Esophagus muscularis mucosa (tissue), 4 donors: ENCODE results near the gene PPFIBP1. TPM values are rescaled to one million over a fixed set of nuclear protein-coding genes. Genes with fewer than 3 reads are reported as not detected.

Source experiments
- DNase-seq: peaks from one replicate; pipeline ENCODE4 v3.0.0-alpha.2; 2017; ENCODE audit errors: extremely low spot score
- H3K27ac ChIP-seq, 4 donors: fragments of 200-600 bp; sonication (generic); replicated peaks in 1 of 4; 1 replicate in 3 of 4; 2 replicates in 1 of 4; pipeline ENCODE4 v1.5.1; 2016 to 2019; ENCODE audit warnings: mild to moderate bottlenecking in 1 of 4
- H3K27me3 ChIP-seq, 4 donors: fragments of 200-600 bp; sonication (generic); one replicate each; pipeline versions ENCODE4 v1.5.1 to v1.6.0; 2016 to 2019
- H3K36me3 ChIP-seq, 4 donors: fragments of 200-600 bp; sonication (generic); one replicate each; pipeline ENCODE4 v1.5.1; 2016 to 2019
- H3K4me1 ChIP-seq, 4 donors: fragments of 200-600 bp; sonication (generic); one replicate each; pipeline ENCODE4 v1.5.1; 2016 to 2019
- H3K4me3 ChIP-seq, 4 donors: fragments of 200-600 bp; sonication (generic); 1 replicate in 2 of 4; 2 replicates in 2 of 4; pipeline ENCODE4 v1.5.1; 2016 to 2019; ENCODE audit warnings: mild to moderate bottlenecking in 4 of 4, moderate library complexity in 1 of 4
- H3K9me3 ChIP-seq, 4 donors: fragments of 200-600 bp; sonication (generic); 1 replicate in 3 of 4; 2 replicates in 1 of 4; pipeline ENCODE4 v1.5.1; 2016 to 2019
- EP300 ChIP-seq: sonication (generic); formaldehyde crosslinking; IDR thresholded peaks from one replicate; pipeline ENCODE4 v1.6.1; 2017; ENCODE audit warnings: antibody characterized with exemption
- POLR2A ChIP-seq: fragments of 450-650 bp; IDR thresholded peaks from one replicate; pipeline ENCODE4 v1.6.1; 2017; ENCODE audit warnings: antibody characterized with exemption, moderate library complexity, mild to moderate bottlenecking, low read depth
- POLR2AphosphoS5 ChIP-seq, 2 donors: sonication (generic); formaldehyde crosslinking; IDR thresholded peaks; one replicate each; pipeline ENCODE4 v1.6.1; 2017; ENCODE audit warnings: antibody characterized with exemption in 2 of 2
- WGBS: methylation state at CpG from one replicate; pipeline ENCODE4 v1.1.5; 2018; 5-methylcytosine and 5-hydroxymethylcytosine counted together
- intact Hi-C: fragments of 100-400 bp; cut with DNase I; formaldehyde crosslinking; loops from one replicate; pipeline ENCODE4 v1.15.1; 2023
- total RNA-seq, 4 donors: library from RNA; depleted of rRNA; stranded (reverse); fragments of >200 nt; gene quantifications; one replicate each; pipeline versions ENCODE4 v1.1.0 to v1.2.1, GENCODE V29; 2016
- TF ChIP-seq, protein P1 (sequence below), 3 experiments: fragments of 200-600 bp in 2 of 3; fragments of 450-650 bp in 1 of 3; sonication (generic) in 2 of 3; IDR thresholded peaks; one replicate each; pipeline ENCODE4 v1.5.1; 2017 to 2019; ENCODE audit warnings: antibody characterized with exemption in 3 of 3, mild to moderate bottlenecking in 2 of 3, moderate library complexity in 1 of 3

Gene PPFIBP1
- total RNA-seq, 4 donors from 2014 or later, result 53.2 to 79.0 (median 66.5) TPM

GRCh38 chr12:27711317-27711682 is 187.3 kb downstream of the PPFIBP1 start:
- Histone ChIP-seq H3K4me3 (peak overlapping the region; percentile 89 to 99 (median 98)), H3K36me3 (peaks cover 6 to 20% (median 11%) of the 10 kb centered on the region in 4 donors), H3K27me3 (no peaks in the 10 kb centered on the region), H3K27ac (peak overlapping the region; percentile 79 to 89 (median 84)), H3K9me3 (no peaks in the 10 kb centered on the region), H3K4me1 (peaks cover 13 to 29% (median 27%) of the 10 kb centered on the region in 4 donors)
- TF ChIP-seq POLR2AphosphoS5 (IDR thresholded peaks at IDR 0.05), result no peak
- TF ChIP-seq, protein P1, sequence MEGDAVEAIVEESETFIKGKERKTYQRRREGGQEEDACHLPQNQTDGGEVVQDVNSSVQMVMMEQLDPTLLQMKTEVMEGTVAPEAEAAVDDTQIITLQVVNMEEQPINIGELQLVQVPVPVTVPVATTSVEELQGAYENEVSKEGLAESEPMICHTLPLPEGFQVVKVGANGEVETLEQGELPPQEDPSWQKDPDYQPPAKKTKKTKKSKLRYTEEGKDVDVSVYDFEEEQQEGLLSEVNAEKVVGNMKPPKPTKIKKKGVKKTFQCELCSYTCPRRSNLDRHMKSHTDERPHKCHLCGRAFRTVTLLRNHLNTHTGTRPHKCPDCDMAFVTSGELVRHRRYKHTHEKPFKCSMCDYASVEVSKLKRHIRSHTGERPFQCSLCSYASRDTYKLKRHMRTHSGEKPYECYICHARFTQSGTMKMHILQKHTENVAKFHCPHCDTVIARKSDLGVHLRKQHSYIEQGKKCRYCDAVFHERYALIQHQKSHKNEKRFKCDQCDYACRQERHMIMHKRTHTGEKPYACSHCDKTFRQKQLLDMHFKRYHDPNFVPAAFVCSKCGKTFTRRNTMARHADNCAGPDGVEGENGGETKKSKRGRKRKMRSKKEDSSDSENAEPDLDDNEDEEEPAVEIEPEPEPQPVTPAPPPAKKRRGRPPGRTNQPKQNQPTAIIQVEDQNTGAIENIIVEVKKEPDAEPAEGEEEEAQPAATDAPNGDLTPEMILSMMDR (IDR thresholded peaks at IDR 0.05), result no peak
- no peak for TF ChIP-seq EP300
- TF ChIP-seq POLR2A, result no peak
- no peak for DNase-seq
- intact Hi-C loops, result no loop called here
- WGBS, result 3% methylated on average over 10 of the region's 11 CpGs

GRCh38 chr12:27711967-27712366 is 188.0 kb downstream of the PPFIBP1 start:
- Histone ChIP-seq H3K9me3 (no peaks in the 10 kb centered on the region), H3K4me1 (peaks cover 13 to 29% (median 27%) of the 10 kb centered on the region in 4 donors), H3K36me3 (peaks cover 12 to 27% (median 17%) of the 10 kb centered on the region in 4 donors), H3K4me3 (peak overlapping the region in 3 of 4 donors; percentile 89 to 99 (median 98)), H3K27ac (no peak overlapping the region), H3K27me3 (no peaks in the 10 kb centered on the region)
- WGBS, result 66% methylated on average over 2 of the region's 2 CpGs
- no peak for TF ChIP-seq EP300
- TF ChIP-seq POLR2AphosphoS5 (IDR thresholded peaks at IDR 0.05), result no peak
- TF ChIP-seq, protein P1 (IDR thresholded peaks at IDR 0.05), result no peak
- no peak for TF ChIP-seq POLR2A
- intact Hi-C loops, result no loop called here
- no peak for DNase-seq

GRCh38 chr12:27723212-27723611 is 199.2 kb downstream of the PPFIBP1 start:
- no peaks in the 10 kb centered on the region for H3K27me3 ChIP-seq
- intact Hi-C loops, result no loop called here
- no peaks in the 10 kb centered on the region for H3K9me3 ChIP-seq
- WGBS, result 79% methylated on average over 1 of the region's 1 CpG
- H3K4me1 ChIP-seq, result no peaks in the 10 kb centered on the region
- H3K36me3 ChIP-seq, result peaks cover 28 to 88% (median 62%) of the 10 kb centered on the region in 4 donors
- DNase-seq, result no peak
- no peak overlapping the region for H3K27ac ChIP-seq
- no peak overlapping the region for H3K4me3 ChIP-seq
- TF ChIP-seq, protein P1 (IDR thresholded peaks at IDR 0.05), result no peak
- no peak for TF ChIP-seq POLR2AphosphoS5 (IDR thresholded peaks at IDR 0.05)

- TF ChIP-seq POLR2AphosphoS5 (IDR thresholded peaks at IDR 0.05), result no peak
- TF ChIP-seq, protein P1 (IDR thresholded peaks at IDR 0.05), result no peak
- no peak for TF ChIP-seq POLR2A
- TF ChIP-seq EP300, result no peak
- no peaks in the 10 kb centered on the region for H3K4me1 ChIP-seq
- DNase-seq, result no peak
- H3K27me3 ChIP-seq, result no peaks in the 10 kb centered on the region
- H3K27ac ChIP-seq, result no peak overlapping the region
- H3K36me3 ChIP-seq, result peaks cover 4 to 62% (median 31%) of the 10 kb centered on the region in 4 donors
- WGBS, result 85% methylated on average over 4 of the region's 4 CpGs
- H3K9me3 ChIP-seq, result no peaks in the 10 kb centered on the region
- H3K4me3 ChIP-seq, result no peak overlapping the region
- intact Hi-C loops, result loop anchor here (5.0 kb wide), 1 partner anchor 212 kb away; no protein-coding TSS in a partner anchor
These were observed 206.1 kb downstream of the PPFIBP1 start for GRCh38 chr12:27730097-27730588.

DNA sequence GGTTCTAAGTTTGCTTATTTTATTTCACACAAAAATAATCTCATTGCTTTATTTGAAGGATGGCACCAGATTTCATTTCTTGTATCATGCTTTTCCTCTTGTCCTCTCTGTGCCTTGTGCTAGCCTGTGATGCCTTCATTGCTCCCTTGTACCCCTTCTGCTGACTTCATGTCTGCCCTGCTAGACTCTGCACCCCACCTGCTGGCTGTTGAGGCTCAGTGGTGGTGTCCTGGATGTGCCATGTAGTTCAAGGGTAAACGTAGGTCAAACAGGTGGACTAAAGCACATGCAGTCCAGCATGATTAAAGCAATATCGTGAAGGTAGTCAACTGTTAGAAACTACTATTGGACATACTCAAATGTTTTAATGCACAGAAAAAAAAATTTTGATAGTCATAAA is 208.3 kb downstream of the PPFIBP1 start:
- H3K4me3 ChIP-seq, result no peak overlapping the region
- peaks cover 4 to 59% (median 29%) of the 10 kb centered on the region in 4 donors for H3K36me3 ChIP-seq
- DNase-seq, result no peak
- TF ChIP-seq POLR2AphosphoS5 (IDR thresholded peaks at IDR 0.05) (no peak), EP300 (no peak), POLR2A (no peak)
- TF ChIP-seq, protein P1 (IDR thresholded peaks at IDR 0.05), result no peak
- H3K9me3 ChIP-seq, result no peaks in the 10 kb centered on the region
- H3K27ac ChIP-seq, result no peak overlapping the region
- H3K27me3 ChIP-seq, result no peaks in the 10 kb centered on the region
- intact Hi-C loops, result loop anchor here (2.0 to 5.0 kb wide), 2 partner anchors 89 to 210 kb away; no protein-coding TSS in a partner anchor
- H3K4me1 ChIP-seq, result no peaks in the 10 kb centered on the region
- WGBS, result 60% methylated on average over 2 of the region's 2 CpGs
